Measurements from ENCODE around the gene ANKRD60. TPM values are rescaled to one million over a fixed set of nuclear protein-coding genes. Genes with fewer than 3 reads are reported as not detected.
A peak's percentile ranks its signal among the peaks of the same experiment; 100 is the strongest.

Gene ANKRD60
- polyA plus RNA-seq, 2 of the 4 experiments (the other 2 are of a cell fraction), result not detected

- FAIRE-seq (no peak), ATAC-seq (no peak), DNase-seq (ENCODE audit: low read depth in 1 of 2, low spot score in 1 of 2) (no peak)
- H3K9me3 ChIP-seq, result no peaks in the 10 kb centered on the region
- no peak for TF ChIP-seq USF2 (IDR thresholded peaks at IDR 0.05)
- TF ChIP-seq ZNF302 (CRISPR knock-in tag; IDR thresholded peaks at IDR 0.05), result no peak
- no peak for TF ChIP-seq CHD4 (IDR thresholded peaks at IDR 0.05; ENCODE audit: borderline replicate concordance)
- H3K27ac ChIP-seq, result peak overlapping the region in 1 of 2 experiments; percentile 37; a peak in 1 of 6 replicates
- no peak overlapping the region for H3K4me2 ChIP-seq
- ChIA-PET CTCF (interaction anchor here (0.5 to 5.0 kb wide), 4 partner anchors 11 to 773 kb away, joined by 3 to 29 read pairs (median 15); no protein-coding TSS in a partner anchor), POLR2A (no interaction called here)
- 73% methylated on average over 4 of the region's 4 CpGs for WGBS (ENCODE audit: missing lambda C conversion rate)
- no peaks in the 10 kb centered on the region for H3K4me1 ChIP-seq
- H3K4me3 ChIP-seq, result no peak overlapping the region
Measured at GRCh38 chr20:58199469-58199868, 29.0 kb downstream of the ANKRD60 start.

- 47% methylated on average over 8 of the region's 9 CpGs for WGBS (ENCODE audit: missing lambda C conversion rate)
- H3K4me1 ChIP-seq, result no peaks in the 10 kb centered on the region
- ChIA-PET CTCF (interaction anchor here (1.1 to 4.9 kb wide), 2 partner anchors 11 to 516 kb away, joined by 3 to 29 read pairs; no protein-coding TSS in a partner anchor), POLR2A (no interaction called here)
- H3K9me3 ChIP-seq, result no peaks in the 10 kb centered on the region
- FAIRE-seq (no peak), ATAC-seq (no peak), DNase-seq (ENCODE audit: low read depth in 1 of 2, low spot score in 1 of 2) (no peak)
- no peak overlapping the region for H3K4me3 ChIP-seq
- no peak overlapping the region for H3K4me2 ChIP-seq
- TF ChIP-seq, protein P1, sequence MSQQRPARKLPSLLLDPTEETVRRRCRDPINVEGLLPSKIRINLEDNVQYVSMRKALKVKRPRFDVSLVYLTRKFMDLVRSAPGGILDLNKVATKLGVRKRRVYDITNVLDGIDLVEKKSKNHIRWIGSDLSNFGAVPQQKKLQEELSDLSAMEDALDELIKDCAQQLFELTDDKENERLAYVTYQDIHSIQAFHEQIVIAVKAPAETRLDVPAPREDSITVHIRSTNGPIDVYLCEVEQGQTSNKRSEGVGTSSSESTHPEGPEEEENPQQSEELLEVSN (IDR thresholded peaks at IDR 0.05; ENCODE audit: borderline replicate concordance, low read depth), result no peak
- TF ChIP-seq POLR2AphosphoS2 (conservative IDR thresholded peaks at IDR 0.05; ENCODE audit: low read length) (no peak), ESRRA (IDR thresholded peaks at IDR 0.05; ENCODE audit: borderline replicate concordance, low read length) (no peak), USF2 (IDR thresholded peaks at IDR 0.05) (no peak), BHLHE40 (IDR thresholded peaks at IDR 0.05; ENCODE audit: low read depth, low read length) (no peak), HOXB5 (CRISPR knock-in tag; IDR thresholded peaks at IDR 0.05) (no peak), RAD21 (conservative IDR thresholded peaks at IDR 0.05 in 1 of 2, IDR thresholded peaks at IDR 0.05 in 1 of 2) (no peak), HOXB13 (CRISPR knock-in tag; IDR thresholded peaks at IDR 0.05; ENCODE audit: low read depth) (no peak), ATOH8 (CRISPR knock-in tag; IDR thresholded peaks at IDR 0.05; ENCODE audit: low read depth) (no peak)
- TF ChIP-seq, protein P2, sequence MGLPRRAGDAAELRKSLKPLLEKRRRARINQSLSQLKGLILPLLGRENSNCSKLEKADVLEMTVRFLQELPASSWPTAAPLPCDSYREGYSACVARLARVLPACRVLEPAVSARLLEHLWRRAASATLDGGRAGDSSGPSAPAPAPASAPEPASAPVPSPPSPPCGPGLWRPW (IDR thresholded peaks at IDR 0.05), result no peak
- TF ChIP-seq, protein P3, sequence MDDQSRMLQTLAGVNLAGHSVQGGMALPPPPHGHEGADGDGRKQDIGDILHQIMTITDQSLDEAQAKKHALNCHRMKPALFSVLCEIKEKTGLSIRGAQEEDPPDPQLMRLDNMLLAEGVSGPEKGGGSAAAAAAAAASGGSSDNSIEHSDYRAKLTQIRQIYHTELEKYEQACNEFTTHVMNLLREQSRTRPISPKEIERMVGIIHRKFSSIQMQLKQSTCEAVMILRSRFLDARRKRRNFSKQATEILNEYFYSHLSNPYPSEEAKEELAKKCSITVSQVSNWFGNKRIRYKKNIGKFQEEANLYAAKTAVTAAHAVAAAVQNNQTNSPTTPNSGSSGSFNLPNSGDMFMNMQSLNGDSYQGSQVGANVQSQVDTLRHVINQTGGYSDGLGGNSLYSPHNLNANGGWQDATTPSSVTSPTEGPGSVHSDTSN (IDR thresholded peaks at IDR 0.05), result no peak
- TF ChIP-seq, protein P4, sequence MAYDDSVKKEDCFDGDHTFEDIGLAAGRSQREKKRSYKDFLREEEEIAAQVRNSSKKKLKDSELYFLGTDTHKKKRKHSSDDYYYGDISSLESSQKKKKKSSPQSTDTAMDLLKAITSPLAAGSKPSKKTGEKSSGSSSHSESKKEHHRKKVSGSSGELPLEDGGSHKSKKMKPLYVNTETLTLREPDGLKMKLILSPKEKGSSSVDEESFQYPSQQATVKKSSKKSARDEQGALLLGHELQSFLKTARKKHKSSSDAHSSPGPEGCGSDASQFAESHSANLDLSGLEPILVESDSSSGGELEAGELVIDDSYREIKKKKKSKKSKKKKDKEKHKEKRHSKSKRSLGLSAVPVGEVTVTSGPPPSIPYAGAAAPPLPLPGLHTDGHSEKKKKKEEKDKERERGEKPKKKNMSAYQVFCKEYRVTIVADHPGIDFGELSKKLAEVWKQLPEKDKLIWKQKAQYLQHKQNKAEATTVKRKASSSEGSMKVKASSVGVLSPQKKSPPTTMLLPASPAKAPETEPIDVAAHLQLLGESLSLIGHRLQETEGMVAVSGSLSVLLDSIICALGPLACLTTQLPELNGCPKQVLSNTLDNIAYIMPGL (CRISPR knock-in tag; IDR thresholded peaks at IDR 0.05; ENCODE audit: borderline replicate concordance), result no peak
- H3K27ac ChIP-seq, result peak overlapping the region in 1 of 2 experiments; percentile 37; a peak in 1 of 6 replicates
Measured at GRCh38 chr20:58198901-58199355, 29.5 kb downstream of the ANKRD60 start.

- no peak overlapping the region for H3K27ac ChIP-seq
- FAIRE-seq (no peak), ATAC-seq (peak; percentile 59 to 60; a peak in 3 of 6 replicates), DNase-seq (ENCODE audit: low read depth in 1 of 2, low spot score in 1 of 2) (no peak)
- ChIA-PET POLR2A (no interaction called here), CTCF (interaction anchor here (1.0 to 4.9 kb wide), 3 partner anchors 12 to 602 kb away, joined by 3 to 29 read pairs (median 3); no protein-coding TSS in a partner anchor)
- TF ChIP-seq MYC (IDR thresholded peaks at IDR 0.05; ENCODE audit: borderline replicate concordance, low read length), result no peak
- H3K4me2 ChIP-seq, result no peak overlapping the region
- H3K4me1 ChIP-seq, result no peaks in the 10 kb centered on the region
- no peak overlapping the region for H3K4me3 ChIP-seq
- H3K9me3 ChIP-seq, result no peaks in the 10 kb centered on the region
- WGBS (ENCODE audit: missing lambda C conversion rate), result 67% methylated on average over 4 of the region's 4 CpGs
Measured at GRCh38 chr20:58198384-58198783, 30.1 kb downstream of the ANKRD60 start.

All from A549 (cell line).